K562 (cell line): Measurements from ENCODE around the gene MAP1LC3B. TPM values are rescaled to one million over a fixed set of nuclear protein-coding genes. Genes with fewer than 3 reads are reported as not detected.
A peak's percentile ranks its signal among the peaks of the same experiment; 100 is the strongest.

ENCODE experiments used
- ATF1 ChIP-seq, 2 experiments: fragments of 450-650 bp in 1 of 2; IDR thresholded peaks; 2 replicates each; pipeline ENCODE4 v1.6.1; 2016; ENCODE audit warnings: missing compliant biosample characterization in 1 of 2, missing genetic modification characterization in 1 of 2
- CBFB ChIP-seq: sonication (generic); formaldehyde crosslinking; IDR thresholded peaks from 2 replicates; pipeline ENCODE4 v1.4.0; 2020; ENCODE audit warnings: mild to moderate bottlenecking, missing genetic modification reagents
- CBX5 ChIP-seq: IDR thresholded peaks from 2 replicates; pipeline ENCODE4 v1.6.1; 2014; ENCODE audit warnings: low read depth, borderline replicate concordance
- ELF2 ChIP-seq: fragments of 250-450 bp; sonication (Bioruptor Pico); IDR thresholded peaks from 2 replicates; pipeline ENCODE4 v1.5.0; 2021; ENCODE audit warnings: mild to moderate bottlenecking
- HDAC2 ChIP-seq: fragments of 450-650 bp; IDR thresholded peaks from 2 replicates; pipeline ENCODE4 v1.6.1; 2016; ENCODE audit warnings: mild to moderate bottlenecking
- HMG20B ChIP-seq: fragments of 250-450 bp; sonication (Bioruptor Pico); IDR thresholded peaks from 2 replicates; pipeline ENCODE4 v1.5.0; 2021; ENCODE audit warnings: mild to moderate bottlenecking
- HOXB6 ChIP-seq: fragments of 250-450 bp; sonication (Bioruptor Pico); IDR thresholded peaks from 2 replicates; pipeline ENCODE4 v1.5.1; 2022; ENCODE audit warnings: mild to moderate bottlenecking, borderline replicate concordance
- KAT7 ChIP-seq: sonication (generic); formaldehyde crosslinking; IDR thresholded peaks from 2 replicates; pipeline ENCODE4 v1.8.0; 2022; ENCODE audit warnings: missing genetic modification reagents, mild to moderate bottlenecking, borderline replicate concordance
- MIER1 ChIP-seq: fragments of 450-650 bp; IDR thresholded peaks from 2 replicates; pipeline ENCODE4 v1.6.1; 2016; ENCODE audit warnings: antibody characterized with exemption, mild to moderate bottlenecking, low read depth
- NFE2L1 ChIP-seq: fragments of 450-650 bp; IDR thresholded peaks from 2 replicates; pipeline ENCODE4 v1.6.1; 2016; ENCODE audit warnings: missing genetic modification characterization, low read depth, mild to moderate bottlenecking, missing compliant biosample characterization, moderate library complexity, borderline replicate concordance
- NR2C2 ChIP-seq, 2 experiments: fragments of 200-800 bp in 1 of 2; sonication (Bioruptor generic) in 1 of 2; sonication (generic) in 1 of 2; formaldehyde crosslinking in 1 of 2; IDR thresholded peaks; 2 replicates each; pipeline versions ENCODE4 v1.6.1 to v1.8.0; 2016 to 2022; ENCODE audit warnings: mild to moderate bottlenecking in 1 of 2, missing compliant biosample characterization in 1 of 2, missing genetic modification characterization in 1 of 2, missing genetic modification reagents in 1 of 2
- PTTG1 ChIP-seq: fragments of 450-650 bp; IDR thresholded peaks from 2 replicates; pipeline ENCODE4 v1.6.1; 2016; ENCODE audit warnings: low read depth, mild to moderate bottlenecking, missing genetic modification characterization, missing compliant biosample characterization
- RBM14 ChIP-seq: fragments of 200-400 bp; formaldehyde crosslinking; IDR thresholded peaks from 2 replicates; pipeline ENCODE4 v1.6.1; 2018; ENCODE audit warnings: low read depth, mild to moderate bottlenecking, low read length, moderate library complexity, borderline replicate concordance; ENCODE audit not compliant: insufficient read depth
- SAFB2 ChIP-seq: fragments of 200-400 bp; formaldehyde crosslinking; IDR thresholded peaks from 2 replicates; pipeline ENCODE4 v1.6.1; 2018; ENCODE audit warnings: borderline replicate concordance, low read length, low read depth, moderate library complexity; ENCODE audit not compliant: severe bottlenecking
- SOX6 ChIP-seq: fragments of 450-650 bp; IDR thresholded peaks from 2 replicates; pipeline ENCODE4 v1.6.1; 2014; ENCODE audit warnings: mild to moderate bottlenecking
- TRIM28 ChIP-seq: fragments of 450-650 bp; IDR thresholded peaks from 2 replicates; pipeline ENCODE4 v1.6.1; 2017
- ZBTB7A ChIP-seq: IDR thresholded peaks from 2 replicates; pipeline ENCODE4 v1.6.1; 2011; ENCODE audit warnings: low read depth, mild to moderate bottlenecking, low read length, moderate library complexity, borderline replicate concordance; ENCODE audit not compliant: control insufficient read depth
- ZKSCAN8 ChIP-seq: fragments of 200-800 bp; sonication (Bioruptor generic); IDR thresholded peaks from 2 replicates; pipeline ENCODE4 v1.6.1; 2016; ENCODE audit warnings: missing genetic modification characterization, missing compliant biosample characterization
- ZNF507 ChIP-seq: conservative IDR thresholded peaks from 2 replicates; pipeline ENCODE4 v1.6.1; 2017; ENCODE audit warnings: missing genetic modification characterization, missing compliant biosample characterization
- polyA plus RNA-seq, 8 experiments: library from polyadenylated mRNA; depleted of rRNA in 4 of 8; stranded (reverse) in 5 of 8; unstranded in 3 of 8; fragments of >200 nt; fragmentation: Nextera tagmentation in 2 of 8; fragmentation: Illumina TruSeq in 1 of 8; extraction: Ambion mirVana in 2 of 8; extraction: Trizol in 1 of 8; gene quantifications; 2 replicates each; pipeline versions ENCODE4 v1.2.1 to v1.2.3, GENCODE V29; 2011 to 2014; ENCODE audit warnings: inconsistent platforms in 1 of 8, missing spikeins in 1 of 8
- total RNA-seq, 7 experiments: library from RNA; depleted of rRNA in 6 of 7; stranded (reverse); fragments of >200 nt in 6 of 7; fragmentation: Illumina TruSeq in 2 of 7; extraction: Trizol in 2 of 7; gene quantifications; 2 replicates each; pipeline versions ENCODE4 v1.2.1 to v1.2.3, GENCODE V29; 2011 to 2021; ENCODE audit warnings: low replicate concordance in 1 of 7
- TF ChIP-seq, protein P1 (sequence below): fragments of 250-450 bp; sonication (Bioruptor Pico); IDR thresholded peaks from 2 replicates; pipeline ENCODE4 v1.5.0; 2020; ENCODE audit warnings: mild to moderate bottlenecking, borderline replicate concordance
- TF ChIP-seq, protein P2 (sequence below): fragments of 250-450 bp; sonication (Bioruptor Pico); IDR thresholded peaks from 2 replicates; pipeline ENCODE4 v1.6.1; 2021; ENCODE audit warnings: mild to moderate bottlenecking
- TF ChIP-seq, protein P3 (sequence below): fragments of 200-800 bp; sonication (Bioruptor generic); IDR thresholded peaks from 2 replicates; pipeline ENCODE4 v1.6.1; 2017; ENCODE audit warnings: missing genetic modification characterization, missing compliant biosample characterization
- TF ChIP-seq, protein P4 (sequence below): sonication (generic); formaldehyde crosslinking; IDR thresholded peaks from 2 replicates; pipeline ENCODE4 v1.8.1; 2023; ENCODE audit warnings: mild to moderate bottlenecking, missing genetic modification reagents

The MAP1LC3B gene
- total and polyA plus RNA-seq, 9 of the 15 experiments (the other 6 are each of a cell fraction or from before 2014, with no cell fraction given) = 16.0 to 81.5 (median 36.7) TPM

DNA sequence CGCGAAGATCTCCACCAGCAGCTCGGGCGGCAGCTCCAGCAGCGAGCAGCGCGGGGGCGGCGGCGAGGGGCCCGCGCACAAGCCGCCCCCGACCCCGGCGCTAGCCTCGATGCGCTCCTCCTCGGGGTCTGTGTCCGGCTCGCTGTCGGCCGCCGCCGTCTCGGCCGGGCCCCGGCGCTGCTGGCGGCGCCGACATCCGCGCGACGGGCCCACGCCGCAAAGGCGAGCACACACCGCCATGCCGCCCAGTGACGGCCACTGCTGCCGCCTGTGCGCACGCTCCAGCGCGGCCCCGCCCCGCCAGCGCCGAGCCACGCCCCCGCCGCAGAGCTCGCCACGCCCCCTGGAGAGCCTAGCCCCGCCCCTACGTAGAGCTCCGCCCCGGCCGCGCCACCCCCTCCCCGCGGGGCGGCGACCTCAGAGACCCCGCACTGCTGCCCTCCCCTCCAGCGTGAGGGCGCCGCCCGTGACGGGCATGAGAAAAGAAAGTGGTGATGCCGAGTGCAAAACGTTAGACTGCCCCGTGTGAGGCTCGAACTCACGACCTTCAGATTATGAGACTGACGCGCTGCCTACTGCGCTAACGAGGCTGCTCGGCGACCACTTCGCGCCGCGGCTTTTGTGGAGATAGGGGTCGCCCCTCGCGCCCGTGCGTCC, 8.5 kb upstream of the MAP1LC3B start, which contains the start of gene FBXO31 (continued):
- TF ChIP-seq, protein P1, sequence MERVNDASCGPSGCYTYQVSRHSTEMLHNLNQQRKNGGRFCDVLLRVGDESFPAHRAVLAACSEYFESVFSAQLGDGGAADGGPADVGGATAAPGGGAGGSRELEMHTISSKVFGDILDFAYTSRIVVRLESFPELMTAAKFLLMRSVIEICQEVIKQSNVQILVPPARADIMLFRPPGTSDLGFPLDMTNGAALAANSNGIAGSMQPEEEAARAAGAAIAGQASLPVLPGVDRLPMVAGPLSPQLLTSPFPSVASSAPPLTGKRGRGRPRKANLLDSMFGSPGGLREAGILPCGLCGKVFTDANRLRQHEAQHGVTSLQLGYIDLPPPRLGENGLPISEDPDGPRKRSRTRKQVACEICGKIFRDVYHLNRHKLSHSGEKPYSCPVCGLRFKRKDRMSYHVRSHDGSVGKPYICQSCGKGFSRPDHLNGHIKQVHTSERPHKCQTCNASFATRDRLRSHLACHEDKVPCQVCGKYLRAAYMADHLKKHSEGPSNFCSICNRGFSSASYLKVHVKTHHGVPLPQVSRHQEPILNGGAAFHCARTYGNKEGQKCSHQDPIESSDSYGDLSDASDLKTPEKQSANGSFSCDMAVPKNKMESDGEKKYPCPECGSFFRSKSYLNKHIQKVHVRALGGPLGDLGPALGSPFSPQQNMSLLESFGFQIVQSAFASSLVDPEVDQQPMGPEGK = no peak
- TF ChIP-seq ZNF507 (tag) (no peak), MIER1 (no peak), ATF1 (CRISPR knock-in tag; IDR thresholded peaks at IDR 0.05) (0 out of 2 replicates have a peak, but pooled peaks have one; percentile 45), ATF1 (tag; IDR thresholded peaks at IDR 0.05) (peak; percentile 87), HDAC2 (no peak), HOXB6 (CRISPR knock-in tag) (no peak), SOX6 (0 out of 2 replicates have a peak, but pooled peaks have one; percentile 34), TRIM28 (no peak), ZKSCAN8 (CRISPR knock-in tag) (no peak), SAFB2 (no peak), ZBTB7A (peak; percentile 99), PTTG1 (tag) (no peak), ELF2 (CRISPR knock-in tag) (no peak), NR2C2 (CRISPR knock-in tag; IDR thresholded peaks at IDR 0.05) (no peak; the same call in none of the 2 replicates), NR2C2 (tag; IDR thresholded peaks at IDR 0.05) (no peak; the same call in 1 of the 2 replicates), RBM14 (no peak), NFE2L1 (tag) (no peak), HMG20B (no peak), CBFB (CRISPR knock-in tag) (no peak), CBX5 (no peak), KAT7 (CRISPR knock-in tag) (no peak; the same call in 1 of the 2 replicates)
- TF ChIP-seq, protein P2, sequence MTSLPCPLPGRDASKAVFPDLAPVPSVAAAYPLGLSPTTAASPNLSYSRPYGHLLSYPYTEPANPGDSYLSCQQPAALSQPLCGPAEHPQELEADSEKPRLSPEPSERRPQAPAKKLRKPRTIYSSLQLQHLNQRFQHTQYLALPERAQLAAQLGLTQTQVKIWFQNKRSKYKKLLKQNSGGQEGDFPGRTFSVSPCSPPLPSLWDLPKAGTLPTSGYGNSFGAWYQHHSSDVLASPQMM = no peak
- TF ChIP-seq, protein P3, sequence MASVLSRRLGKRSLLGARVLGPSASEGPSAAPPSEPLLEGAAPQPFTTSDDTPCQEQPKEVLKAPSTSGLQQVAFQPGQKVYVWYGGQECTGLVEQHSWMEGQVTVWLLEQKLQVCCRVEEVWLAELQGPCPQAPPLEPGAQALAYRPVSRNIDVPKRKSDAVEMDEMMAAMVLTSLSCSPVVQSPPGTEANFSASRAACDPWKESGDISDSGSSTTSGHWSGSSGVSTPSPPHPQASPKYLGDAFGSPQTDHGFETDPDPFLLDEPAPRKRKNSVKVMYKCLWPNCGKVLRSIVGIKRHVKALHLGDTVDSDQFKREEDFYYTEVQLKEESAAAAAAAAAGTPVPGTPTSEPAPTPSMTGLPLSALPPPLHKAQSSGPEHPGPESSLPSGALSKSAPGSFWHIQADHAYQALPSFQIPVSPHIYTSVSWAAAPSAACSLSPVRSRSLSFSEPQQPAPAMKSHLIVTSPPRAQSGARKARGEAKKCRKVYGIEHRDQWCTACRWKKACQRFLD (CRISPR knock-in tag) = no peak
- TF ChIP-seq, protein P4, sequence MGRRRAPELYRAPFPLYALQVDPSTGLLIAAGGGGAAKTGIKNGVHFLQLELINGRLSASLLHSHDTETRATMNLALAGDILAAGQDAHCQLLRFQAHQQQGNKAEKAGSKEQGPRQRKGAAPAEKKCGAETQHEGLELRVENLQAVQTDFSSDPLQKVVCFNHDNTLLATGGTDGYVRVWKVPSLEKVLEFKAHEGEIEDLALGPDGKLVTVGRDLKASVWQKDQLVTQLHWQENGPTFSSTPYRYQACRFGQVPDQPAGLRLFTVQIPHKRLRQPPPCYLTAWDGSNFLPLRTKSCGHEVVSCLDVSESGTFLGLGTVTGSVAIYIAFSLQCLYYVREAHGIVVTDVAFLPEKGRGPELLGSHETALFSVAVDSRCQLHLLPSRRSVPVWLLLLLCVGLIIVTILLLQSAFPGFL (CRISPR knock-in tag) = no peak
